Ecto neural progenitor cell (in vitro differentiated cells): Measurements from ENCODE around the gene FN1.
"Not testable (repeated sequence)": the region's sequence is repeated elsewhere in the genome, so short reads cannot be mapped to it uniquely, and the experiment has no call there.

Source experiments
- DNase-seq: peaks from one replicate; pipeline ENCODE4 v3.0.0-alpha.2; 2018; ENCODE audit warnings: low spot score

The FN1 gene

DNA sequence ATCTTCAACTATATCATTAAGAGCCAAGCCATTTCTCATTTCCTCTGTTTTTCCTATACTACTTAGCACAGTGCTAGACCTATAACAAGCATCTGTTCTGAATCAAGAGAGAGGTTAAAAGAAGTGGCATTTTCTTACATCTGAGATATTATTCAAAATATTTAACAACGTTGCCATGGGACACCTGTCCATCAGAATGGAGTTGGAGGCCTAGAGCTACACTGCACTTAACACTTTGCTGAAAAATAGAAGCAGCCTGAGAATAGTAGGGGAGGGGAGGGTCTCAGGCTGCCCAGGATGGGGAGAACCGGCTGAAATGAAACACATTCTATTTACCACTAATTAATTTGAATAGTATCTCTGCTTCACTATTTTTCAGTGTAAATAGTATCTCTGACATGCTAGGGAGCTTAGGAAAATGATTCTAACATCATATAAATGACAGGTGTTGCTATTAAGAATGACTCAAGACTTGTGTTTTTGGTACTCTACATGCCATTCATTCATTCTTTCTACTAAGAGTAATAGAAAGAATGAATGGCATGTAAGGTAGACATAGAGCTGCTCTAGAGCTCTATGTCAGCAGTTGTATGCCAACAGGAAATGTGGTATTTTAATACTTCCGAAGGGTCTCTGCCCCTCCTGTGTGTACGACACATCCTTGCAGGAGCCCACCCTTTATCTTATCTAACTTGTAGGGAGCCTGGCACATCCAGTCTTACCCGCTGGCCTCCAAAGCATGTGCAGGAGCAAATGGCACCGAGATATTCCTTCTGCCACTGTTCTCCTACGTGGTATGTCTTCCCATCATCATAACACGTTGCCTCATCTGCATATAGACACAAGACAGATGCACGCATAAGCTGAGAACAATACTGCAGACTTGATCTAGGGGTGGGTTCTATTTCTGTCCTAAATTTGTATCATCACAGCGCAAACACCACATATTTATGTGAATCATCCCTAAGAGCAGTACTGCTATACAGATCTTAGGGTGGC lies 71.4 kb downstream of the FN1 start:
- DNase-seq, result no peak

DNA sequence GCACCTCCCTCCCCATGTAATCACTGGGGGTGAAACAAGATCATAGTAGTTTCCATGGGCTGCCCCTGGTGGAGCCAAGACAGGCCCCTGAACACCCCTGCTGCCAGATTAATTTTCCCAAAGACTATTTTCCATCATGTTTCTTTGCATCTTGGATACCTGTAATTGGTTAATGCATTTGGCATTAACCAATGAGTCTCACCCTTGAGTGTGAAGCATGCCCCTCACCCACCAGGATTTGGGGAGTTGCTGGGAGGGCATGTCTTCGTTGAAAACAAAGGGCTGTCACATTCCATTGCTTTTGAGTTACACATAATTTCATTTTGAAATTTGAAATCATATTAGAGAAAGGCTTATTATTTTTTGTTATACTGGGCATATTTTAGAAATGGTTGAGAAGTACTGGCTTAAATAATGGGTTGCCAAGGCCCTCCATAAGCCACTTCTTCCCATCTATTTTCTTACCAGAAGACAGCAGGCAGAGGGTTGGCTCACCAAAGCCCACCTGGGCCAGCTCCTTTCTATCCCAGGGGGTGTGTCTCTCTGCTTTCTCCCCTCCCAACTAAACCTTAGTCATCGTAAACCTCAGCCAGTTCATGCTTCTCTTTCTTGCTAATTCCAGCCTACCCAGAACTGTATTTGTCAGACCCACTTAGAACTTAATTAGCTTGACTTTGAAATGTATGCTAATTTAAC lies 72.3 kb downstream of the FN1 start:
- no peak for DNase-seq

DNA sequence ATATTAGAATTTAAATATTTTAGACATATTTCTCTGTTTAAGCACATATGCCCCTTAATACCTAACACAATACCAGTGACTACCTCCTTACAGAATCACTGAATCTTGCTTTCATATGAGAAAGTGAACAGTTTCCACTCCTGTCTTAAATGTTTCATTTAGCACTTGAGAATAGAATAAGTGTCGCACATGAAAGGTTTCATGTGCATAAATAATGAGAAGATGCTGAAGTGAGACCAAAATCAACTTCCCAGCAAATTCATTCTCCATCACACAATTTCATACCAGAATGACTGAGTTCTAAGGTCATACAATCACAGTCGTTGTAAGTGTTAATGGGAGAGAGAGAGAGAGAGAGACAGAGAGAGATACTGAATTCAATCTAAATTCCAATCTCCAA lies 72.8 kb downstream of the FN1 start:
- no peak for DNase-seq

DNA sequence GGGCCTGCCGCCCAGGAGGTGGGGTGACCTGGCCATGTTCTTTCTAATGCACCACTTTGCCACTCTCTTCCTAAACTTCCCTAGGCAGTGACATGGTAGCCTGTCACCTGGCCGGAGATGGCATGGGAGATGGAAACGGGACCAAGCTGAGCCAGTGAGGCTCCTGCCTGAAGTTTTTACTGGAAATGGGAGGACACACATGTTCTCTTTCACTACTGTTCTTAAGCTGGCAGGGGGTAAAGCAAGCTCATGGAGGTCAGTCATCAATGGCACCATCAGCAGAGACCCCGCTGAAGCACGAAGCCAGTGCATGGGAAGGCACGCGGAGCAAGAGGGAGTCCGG lies 73.3 kb downstream of the FN1 start:
- no peak for DNase-seq

DNA sequence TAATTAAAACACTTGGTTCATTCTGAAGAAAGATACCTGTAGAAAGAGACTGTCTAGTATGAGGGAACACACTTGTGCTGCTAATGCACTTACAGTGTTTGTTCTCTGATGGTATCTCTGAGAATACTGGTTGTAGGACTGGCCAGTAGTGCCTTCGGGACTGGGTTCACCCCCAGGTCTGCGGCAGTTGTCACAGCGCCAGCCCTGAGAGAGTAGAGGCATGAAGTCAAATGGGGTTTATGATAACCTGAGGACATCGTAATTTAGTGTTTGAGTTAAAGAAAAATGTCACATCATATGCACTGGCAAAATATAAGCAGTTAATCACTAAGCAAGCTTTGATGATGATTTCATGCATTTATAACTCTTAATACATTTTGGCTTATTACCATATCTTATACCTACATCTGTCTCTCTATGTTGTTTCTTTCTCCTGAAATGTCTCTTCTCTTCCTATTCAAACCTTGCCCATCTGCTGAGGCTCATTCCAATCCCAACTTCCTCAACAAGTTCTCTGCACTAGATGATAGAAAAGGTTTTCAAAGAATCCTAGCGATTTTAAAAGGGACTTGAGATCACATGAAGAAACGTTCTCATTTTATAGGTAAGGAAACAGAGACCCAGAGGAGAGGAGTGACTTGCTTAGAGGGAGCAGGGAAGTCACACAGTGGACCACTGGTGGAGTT lies 73.8 kb downstream of the FN1 start:
- no peak for DNase-seq

DNA sequence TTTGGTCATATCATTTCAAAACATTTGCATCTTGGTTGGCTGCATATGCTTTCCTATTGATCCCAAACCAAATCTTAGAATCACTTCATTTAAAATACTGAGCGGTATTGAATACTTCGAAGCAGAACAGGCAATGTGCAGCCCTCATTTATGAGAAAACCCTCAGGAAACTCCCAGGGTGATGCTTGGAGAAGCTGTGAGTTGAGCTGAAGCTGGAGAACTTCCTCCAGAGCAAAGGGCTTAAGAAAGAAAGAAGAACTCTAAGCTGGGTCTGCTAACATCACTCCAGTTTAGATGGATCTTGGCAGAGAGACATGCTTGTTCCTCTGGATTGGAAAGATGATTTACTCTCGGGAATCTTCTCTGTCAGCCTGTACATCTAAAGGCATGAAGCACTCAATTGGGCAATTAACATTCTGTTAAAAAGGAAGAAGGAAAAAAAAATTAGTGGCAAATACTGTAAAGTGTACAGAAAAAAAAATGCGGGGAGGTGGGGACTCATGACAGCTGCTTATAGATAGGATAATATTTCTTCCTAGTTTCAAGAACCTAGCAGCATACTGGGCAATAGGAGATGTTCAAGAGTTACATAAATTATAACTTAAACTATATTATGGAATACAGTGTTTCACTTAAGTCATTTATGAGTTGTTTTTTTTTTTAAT lies 74.5 kb downstream of the FN1 start:
- no peak for DNase-seq

DNA sequence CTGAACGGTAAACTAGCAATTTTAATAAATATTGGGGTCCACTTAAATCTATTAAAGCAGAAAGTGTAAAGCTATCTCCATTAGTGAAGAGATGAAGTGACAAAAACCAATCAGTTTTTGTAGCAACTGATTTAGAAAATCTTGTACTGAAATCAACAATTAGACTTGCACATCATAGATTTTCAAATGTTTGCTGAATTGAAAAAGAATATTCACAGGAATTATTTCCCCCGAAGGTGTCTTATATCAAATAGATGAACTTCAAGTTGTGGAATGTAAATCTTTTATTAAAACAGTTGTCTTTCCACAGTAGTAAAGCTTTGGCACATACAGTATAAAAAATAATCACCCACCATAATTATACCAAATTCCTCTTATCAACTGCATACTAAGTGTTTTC lies 75.3 kb downstream of the FN1 start:
- no peak for DNase-seq

DNA sequence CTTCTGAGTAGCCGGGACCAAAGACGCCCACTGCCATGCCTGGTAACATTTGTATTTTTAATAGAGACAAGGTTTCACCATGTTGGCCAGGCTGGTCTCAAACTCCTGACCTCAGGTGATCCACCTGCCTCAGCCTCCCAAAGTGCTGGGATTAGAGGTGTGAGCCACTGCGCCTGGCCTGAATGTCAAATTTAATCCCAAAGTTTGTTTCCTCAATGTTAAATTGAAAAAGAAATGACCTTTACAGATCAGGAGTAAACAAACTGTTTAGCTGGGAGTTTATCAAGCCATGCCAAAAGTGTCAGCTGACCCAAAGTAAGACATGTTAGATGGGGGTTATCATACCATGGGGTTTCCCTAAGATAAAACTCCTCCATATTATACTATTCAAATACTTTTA lies 75.8 kb downstream of the FN1 start:
- not testable (repeated sequence) for DNase-seq

DNA sequence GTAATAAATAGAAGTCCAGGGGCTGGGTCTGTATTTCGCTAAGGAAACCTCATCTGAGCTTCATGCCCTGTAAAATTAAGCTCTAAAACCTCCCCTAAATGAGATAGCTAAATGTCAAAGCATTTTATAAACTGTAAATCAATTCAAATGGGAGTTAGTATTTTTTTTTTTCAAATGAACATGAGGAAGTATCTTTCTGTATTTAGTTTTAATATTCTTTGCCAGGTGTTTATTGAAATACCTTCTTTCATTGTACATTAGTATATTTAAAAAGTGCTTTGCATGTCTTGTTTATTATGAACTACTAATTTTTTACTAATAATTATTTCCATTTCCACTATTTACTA lies 76.3 kb downstream of the FN1 start:
- DNase-seq, result no peak

DNA sequence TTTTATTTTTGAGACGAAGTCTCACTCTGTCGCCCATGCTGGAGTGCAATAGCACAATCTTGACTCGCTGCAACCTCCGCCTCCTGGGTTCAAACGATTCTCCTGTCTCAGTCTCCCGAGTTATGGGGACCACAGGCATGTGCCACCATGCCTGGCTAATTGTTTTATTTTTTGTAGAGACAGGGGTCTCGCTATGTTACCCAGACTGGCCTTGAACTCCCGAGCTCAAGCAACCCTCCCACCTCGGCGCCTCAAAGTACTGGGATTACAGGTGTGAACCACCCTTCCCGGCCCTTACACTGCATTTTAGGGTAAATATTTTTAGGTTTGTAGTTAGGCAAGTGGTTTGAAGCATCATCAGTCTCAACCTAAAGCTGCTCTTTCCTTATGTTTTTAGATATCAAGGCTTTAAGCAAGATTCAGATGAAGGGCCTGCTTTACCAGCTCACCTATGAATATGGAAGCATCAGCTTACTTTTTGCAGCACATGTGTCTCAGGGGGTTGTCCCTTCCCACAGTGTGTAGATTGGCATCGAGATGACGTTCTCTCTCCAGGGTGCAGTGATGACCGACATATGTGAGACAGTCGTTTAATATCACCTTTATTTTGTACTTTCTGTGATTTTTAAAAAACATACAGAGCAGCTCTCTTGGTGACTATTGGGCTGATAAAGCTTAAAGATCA lies 76.8 kb downstream of the FN1 start:
- no peak for DNase-seq

DNA sequence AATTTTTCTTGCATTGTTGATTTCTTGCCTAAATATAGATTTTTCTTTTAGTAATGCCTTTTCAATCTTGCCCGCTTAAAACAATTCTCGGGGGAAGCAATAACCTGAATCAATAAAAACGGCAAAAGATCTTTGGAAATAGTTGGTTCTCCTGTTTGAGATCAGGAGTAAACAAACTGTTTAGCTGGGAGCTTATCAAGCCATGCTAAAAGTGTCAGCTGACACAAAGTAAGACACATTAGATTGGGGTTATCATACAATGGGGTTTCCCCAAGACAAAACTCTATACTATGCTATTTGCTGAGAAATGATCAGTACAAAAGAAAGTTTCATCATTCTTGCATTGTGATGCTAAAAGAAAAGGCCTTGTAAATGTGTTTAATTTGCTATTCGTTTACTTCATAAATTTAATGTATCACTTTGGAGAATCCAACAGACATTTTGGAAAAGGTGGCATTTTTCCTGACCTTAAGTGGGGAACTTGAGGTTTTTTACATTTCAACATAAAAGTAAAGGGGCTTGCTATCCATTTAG lies 77.5 kb downstream of the FN1 start:
- DNase-seq, result no peak

DNA sequence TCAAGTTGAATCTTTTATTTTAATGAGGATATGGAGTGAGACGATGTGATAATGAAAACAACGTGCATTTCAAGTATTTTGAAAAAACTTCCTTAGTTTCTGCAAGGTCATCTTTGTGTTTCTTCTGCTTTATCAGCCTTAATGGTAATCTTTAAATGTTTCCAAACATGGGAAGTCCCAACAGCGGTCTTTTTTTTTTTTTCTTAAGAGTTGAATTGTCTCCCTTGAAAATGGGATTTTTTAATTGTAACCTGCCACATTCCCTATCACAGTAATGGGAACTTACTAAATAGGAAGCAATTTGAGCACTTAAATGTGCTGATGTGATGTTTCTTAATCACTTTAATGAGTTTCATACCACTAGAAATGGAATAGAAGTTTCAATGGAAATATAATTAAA lies 78.2 kb downstream of the FN1 start:
- no peak for DNase-seq

DNA sequence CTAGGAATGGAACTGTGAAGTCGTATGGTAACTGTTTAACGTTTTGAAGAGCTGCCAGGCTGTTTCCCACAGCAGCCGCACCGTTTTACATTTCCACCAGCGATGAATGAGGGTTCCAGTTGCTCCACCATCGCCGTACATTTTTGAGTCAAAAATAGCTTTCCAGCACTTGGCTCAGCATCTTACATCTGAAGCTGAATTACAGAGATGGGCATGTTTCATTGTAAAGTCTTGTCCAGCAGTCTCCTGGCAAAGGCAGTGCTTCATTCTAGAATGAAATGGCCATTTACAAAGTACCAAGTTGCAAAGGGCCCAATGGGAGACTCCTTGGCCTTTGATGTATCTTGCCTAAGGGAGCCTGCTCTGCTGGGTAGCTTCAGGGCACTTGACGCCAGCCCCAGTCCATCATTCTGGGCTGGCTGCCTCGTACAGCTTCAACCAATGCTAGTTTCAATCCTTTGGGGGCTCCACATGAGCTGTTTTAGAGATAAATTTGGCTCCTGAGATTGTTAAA lies 78.9 kb downstream of the FN1 start:
- no peak for DNase-seq

DNA sequence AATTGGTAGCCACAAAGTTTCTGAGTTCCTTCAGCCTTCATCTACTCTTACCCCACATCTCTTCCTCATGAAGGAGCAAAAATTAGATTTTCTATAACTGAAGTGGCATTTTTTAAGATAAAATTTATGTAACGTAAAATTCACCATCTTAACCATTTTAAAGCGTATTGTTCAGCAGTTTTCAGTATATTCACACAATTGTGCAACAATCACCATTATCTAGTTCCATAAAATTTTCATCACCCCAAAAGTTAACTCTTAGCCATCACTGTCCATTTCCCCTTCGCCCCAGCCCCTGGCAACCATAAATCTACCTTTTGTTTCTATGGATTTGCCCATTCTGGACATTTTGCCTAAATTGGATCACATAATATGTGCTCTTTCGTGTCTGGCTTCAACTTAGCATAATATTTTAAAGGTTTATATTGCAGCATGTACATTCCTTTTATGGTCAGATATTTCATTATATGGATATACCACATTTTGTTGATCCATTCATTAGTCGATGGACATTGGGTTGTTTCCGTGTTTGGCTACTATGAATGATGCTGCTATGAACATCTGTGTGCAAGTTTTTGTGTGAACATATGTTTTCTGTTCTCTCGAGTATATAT lies 79.4 kb downstream of the FN1 start:
- no peak for DNase-seq

DNA sequence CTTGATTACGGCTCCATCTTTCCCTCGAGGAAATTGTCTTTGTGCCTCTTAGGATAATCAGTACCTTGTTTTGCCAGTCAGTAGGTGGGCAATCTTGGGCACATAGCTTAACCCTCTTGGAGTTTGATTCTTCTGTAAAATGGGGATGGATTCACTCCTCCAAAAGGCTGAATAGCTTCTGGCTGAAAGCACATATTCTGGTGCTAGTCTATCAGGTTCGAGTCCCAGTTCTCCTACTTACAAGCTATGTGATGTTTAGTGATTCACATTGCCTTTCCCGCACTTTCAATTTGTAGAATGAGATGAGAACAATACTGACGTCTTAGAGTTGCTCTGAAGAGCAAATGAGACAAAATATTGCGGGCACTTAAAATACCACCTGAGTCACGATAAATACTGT lies 80.1 kb downstream of the FN1 start:
- DNase-seq, result no peak

DNA sequence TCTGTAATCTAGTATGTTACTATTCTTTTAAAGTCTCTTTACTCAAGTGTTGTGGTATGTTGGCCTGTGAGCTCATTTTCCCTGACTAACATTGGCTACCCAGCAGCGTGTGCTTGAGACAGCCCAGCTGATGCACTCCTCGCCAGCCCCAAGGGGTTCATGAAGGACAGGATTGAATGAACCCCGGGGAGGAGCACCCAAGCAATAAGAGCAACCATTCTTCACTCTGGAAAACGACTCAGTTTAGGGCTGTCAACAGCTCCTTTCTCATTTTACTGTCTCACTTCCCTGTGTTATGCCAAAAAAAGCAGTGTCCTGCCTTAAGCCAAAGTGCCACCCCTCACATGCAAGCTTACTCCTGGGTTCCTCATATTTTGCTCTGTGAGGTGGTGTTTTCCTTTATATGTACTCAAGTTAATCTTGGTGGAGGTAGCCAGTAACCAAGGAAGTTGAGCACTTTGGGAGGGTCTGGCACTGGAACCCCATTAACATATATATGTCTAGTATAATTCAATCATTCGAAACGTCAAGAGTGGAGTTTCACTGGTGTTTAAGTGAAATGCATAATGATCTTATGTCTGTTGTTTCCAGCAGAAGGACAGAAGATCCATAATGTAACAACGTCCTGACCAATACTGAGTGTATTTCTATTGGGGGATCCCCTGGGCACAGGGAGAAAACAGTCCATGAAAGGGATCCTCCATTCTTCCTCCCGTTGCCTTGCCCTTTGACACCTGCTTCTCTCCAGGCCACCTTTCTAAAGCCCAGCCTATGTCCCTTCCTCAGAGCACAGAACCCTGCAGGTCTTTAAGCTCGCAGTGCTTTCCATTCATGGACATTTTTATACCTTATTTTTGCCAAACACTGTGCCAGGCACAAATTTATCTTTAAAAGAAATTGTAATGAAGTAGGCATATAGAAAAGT lies 80.8 kb downstream of the FN1 start:
- DNase-seq, result no peak

DNA sequence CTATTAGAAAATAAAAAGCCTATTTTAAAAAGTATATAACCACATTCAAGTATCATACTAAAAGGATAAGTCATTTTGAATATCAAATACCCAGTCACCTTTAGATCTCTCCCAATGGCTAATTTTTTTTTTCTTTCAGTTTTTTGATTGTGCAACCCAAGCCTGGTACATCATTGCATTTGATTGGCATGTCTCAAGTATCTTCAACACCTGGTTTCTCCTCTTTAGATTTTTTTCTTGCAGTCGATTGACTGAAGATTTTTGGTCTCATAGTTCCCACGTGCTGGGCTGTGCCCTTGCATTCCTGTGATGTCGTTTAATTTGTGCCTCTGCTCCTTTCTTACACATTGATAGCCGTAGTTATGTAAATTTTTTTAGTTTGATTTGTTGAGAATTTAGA lies 83.3 kb downstream of the FN1 start:
- DNase-seq, result no peak

DNA sequence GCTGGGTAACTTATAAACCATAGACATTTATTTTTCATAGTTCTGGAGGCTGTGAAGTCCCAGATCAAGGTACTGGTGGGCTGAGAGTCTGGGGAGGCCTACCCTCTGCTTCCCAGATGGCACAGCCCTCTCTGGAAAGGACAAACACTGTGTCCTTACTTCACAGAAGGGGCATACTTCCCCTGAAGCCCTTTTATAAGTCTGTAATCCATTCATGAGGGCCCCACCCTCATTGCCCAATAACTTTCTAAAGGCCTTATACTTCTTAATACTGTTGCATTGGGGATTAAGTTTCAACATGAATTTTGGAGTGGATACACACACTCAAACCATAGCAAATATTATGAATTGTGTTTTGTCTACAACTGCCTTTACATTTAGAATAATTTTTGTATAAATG lies 88.0 kb downstream of the FN1 start:
- DNase-seq, result no peak

DNA sequence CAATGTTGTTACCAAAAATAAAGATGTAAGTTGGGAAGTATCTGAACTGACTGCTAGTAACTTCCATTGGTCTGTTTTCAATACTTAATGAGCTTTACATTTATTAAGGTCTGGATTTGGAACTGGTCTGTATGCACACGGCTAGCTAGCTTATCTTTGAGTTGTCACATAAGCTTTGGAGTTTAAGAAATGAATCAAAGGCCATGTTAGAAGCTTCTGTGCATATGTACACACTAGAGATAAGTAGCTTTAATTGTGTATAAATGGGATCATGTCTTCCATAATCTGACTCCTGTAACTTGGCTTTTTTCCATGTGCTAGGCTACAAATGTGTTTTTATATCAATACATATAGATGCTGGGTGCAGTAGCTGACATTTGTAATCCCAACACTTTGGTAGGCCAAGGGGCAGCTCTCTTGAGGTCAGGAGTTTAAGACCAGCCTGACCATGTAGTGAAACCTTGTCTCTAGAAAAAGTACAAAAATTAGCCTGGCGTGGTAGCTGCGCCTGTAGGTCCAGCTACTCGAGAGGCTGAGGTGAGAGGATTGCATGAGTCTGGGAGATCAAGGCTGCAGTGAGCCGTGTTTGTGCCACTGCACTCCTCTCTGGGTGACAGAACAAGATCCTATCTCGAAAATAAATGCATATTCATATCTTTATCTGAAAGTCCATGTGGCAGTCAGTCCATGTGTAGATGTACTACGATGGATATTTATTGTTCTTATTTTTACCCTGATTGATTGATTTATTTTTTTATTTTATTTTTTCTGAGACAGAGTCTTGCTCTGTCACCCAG lies 96.8 kb downstream of the FN1 start:
- DNase-seq, result no peak
